ENCODE measurements around the gene FSIP1. TPM values are rescaled to one million over a fixed set of nuclear protein-coding genes. Genes with fewer than 3 reads are reported as not detected.

The FSIP1 gene
- total RNA-seq, 1 donor from 2014 or later = 2.9 TPM

DNA sequence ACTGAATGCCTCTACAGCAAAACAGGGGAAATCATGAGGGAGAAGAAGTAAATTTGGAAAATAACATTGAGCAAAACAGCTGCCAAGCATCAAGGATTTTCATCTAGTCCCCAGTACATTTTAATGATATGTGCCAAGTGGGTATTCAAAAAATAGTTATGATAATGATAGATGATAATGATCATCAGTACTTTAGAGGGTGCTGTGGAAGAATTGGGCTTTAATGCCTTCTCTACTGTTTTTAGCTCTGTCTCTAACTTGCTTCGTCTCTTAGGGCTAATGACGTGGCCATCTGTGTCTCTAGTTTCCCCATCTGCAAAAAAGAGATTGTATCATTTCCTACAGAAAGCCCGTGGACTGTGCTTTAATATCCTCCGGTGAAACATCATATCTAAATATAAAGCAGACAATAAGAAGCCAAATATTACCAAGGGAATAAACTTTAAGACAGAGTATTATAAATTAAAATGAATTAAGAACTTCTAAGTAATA, 10.2 kb upstream of the FSIP1 start:
- Mint-ChIP-seq H3K4me1 (ENCODE audit: unreplicated experiment) (peaks cover 31% of the 10 kb centered on the region), H3K27me3 (no peaks in the 10 kb centered on the region), H3K27ac (no peak overlapping the region), H3K4me3 (no peak overlapping the region), H3K9me3 (no peaks in the 10 kb centered on the region), H3K36me3 (no peaks in the 10 kb centered on the region)
- TF ChIP-seq, protein P1, sequence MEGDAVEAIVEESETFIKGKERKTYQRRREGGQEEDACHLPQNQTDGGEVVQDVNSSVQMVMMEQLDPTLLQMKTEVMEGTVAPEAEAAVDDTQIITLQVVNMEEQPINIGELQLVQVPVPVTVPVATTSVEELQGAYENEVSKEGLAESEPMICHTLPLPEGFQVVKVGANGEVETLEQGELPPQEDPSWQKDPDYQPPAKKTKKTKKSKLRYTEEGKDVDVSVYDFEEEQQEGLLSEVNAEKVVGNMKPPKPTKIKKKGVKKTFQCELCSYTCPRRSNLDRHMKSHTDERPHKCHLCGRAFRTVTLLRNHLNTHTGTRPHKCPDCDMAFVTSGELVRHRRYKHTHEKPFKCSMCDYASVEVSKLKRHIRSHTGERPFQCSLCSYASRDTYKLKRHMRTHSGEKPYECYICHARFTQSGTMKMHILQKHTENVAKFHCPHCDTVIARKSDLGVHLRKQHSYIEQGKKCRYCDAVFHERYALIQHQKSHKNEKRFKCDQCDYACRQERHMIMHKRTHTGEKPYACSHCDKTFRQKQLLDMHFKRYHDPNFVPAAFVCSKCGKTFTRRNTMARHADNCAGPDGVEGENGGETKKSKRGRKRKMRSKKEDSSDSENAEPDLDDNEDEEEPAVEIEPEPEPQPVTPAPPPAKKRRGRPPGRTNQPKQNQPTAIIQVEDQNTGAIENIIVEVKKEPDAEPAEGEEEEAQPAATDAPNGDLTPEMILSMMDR (conservative IDR thresholded peaks at IDR 0.05) = no peak
- no peak for DNase-seq (ENCODE audit: extremely low spot score, unreplicated experiment)

DNA sequence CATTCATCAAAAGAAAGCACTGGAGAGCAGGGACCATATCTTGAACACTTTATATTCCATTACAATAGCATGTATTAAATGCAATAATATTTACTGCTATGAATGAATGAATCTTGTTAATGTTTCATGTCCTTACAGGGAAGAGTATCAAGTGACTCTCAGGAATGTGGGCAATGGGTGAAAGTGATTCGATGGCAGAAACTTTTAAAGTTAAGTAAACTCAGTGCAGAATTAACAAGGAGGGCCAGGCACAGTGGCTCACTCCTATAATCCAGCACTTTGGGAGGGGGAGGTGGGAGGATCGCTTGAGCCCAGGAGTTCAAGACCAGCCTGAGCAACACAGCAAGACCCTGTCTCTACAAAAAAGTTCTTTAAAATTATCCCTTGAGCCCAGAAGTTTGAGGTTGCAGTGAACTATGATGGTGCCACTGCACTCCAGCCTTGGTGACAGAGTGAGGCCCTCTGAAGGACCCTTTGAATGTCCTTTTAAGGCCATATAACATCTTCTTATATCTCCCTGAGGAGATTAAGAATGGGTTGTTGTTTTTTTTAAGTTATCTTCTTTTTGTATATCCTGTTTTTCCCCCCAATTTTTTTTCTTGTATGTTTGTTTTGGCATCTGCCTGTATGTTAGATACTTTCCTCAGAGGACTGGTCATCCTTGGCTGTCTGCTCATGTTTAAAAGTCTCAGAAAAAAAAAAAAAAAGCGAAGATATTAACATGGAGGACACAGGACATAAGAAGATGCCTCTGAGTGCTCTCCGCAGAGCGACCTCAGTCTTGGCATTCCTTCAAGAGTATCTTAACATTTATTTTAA, 9.6 kb upstream of the FSIP1 start:
- Mint-ChIP-seq H3K36me3 (no peaks in the 10 kb centered on the region), H3K9me3 (no peaks in the 10 kb centered on the region), H3K4me3 (no peak overlapping the region), H3K27ac (no peak overlapping the region), H3K27me3 (no peaks in the 10 kb centered on the region), H3K4me1 (ENCODE audit: unreplicated experiment) (peaks cover 35% of the 10 kb centered on the region)
- TF ChIP-seq, protein P1 (conservative IDR thresholded peaks at IDR 0.05) = no peak
- no peak for DNase-seq (ENCODE audit: extremely low spot score, unreplicated experiment)

DNA sequence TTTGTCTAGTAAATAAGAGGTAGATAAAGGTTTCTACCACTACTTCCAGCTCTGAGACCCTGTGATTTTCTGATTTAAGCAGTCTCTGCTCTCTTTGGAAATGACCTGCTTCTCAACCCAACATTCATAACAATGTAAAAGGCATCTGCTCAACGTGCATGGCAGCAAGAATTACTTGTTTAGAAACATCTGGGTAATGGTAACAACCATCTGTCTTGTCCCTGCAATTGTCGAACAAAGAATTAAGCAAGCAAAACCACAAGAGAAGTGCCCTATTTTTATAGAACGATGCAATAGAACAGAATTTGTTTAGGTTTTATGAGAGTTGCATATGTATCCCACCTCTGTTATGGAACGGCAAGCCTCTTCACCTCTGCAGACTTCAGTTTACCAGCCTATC, 7.1 kb upstream of the FSIP1 start:
- DNase-seq (ENCODE audit: extremely low spot score, unreplicated experiment) = no peak
- H3K27me3 Mint-ChIP-seq = no peaks in the 10 kb centered on the region
- H3K4me1 Mint-ChIP-seq (ENCODE audit: unreplicated experiment) = peaks cover 50% of the 10 kb centered on the region
- no peaks in the 10 kb centered on the region for H3K36me3 Mint-ChIP-seq
- no peaks in the 10 kb centered on the region for H3K9me3 Mint-ChIP-seq
- TF ChIP-seq, protein P1 (conservative IDR thresholded peaks at IDR 0.05) = no peak
- H3K4me3 Mint-ChIP-seq = no peak overlapping the region
- no peak overlapping the region for H3K27ac Mint-ChIP-seq

DNA sequence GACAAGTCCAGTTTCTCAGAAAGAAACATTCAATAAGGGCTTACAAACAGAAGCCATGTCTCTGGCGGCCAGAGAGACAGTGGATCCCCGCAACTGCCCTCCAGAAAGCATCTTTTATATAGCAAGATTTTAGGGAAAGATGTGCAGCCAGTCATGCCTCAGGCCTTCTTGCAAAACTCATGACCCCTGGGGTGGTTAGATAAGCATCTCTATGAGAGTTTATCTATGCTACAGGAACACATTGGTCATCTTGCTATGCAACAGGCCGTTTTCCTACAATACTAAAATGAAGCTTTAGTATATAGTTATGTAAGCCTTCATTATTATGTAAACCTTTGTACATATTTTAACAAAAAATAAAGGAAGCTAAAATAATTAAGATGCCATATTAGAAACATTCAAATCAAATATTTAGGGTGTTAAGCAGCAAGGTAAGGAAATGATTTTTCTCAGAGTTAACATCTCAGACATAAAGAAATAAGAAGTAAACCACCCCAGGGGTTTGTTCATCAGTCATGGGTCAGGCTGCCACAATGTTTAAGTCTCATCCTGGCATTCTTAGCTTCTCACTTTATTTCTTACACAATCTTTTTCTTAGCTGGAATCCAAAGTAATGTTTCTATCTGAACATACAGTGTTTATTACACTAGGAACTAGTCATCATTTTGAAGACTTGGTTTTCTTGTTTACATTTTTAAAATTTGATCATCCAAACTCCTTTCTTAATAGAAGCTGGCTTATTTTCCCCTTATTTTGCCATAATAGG, 6.3 kb upstream of the FSIP1 start:
- TF ChIP-seq, protein P1 (conservative IDR thresholded peaks at IDR 0.05) = no peak
- DNase-seq (ENCODE audit: extremely low spot score, unreplicated experiment) = no peak
- no peaks in the 10 kb centered on the region for H3K9me3 Mint-ChIP-seq
- H3K27ac Mint-ChIP-seq = no peak overlapping the region
- no peak overlapping the region for H3K4me3 Mint-ChIP-seq
- no peaks in the 10 kb centered on the region for H3K36me3 Mint-ChIP-seq
- H3K4me1 Mint-ChIP-seq (ENCODE audit: unreplicated experiment) = peaks cover 50% of the 10 kb centered on the region
- H3K27me3 Mint-ChIP-seq = no peaks in the 10 kb centered on the region

DNA sequence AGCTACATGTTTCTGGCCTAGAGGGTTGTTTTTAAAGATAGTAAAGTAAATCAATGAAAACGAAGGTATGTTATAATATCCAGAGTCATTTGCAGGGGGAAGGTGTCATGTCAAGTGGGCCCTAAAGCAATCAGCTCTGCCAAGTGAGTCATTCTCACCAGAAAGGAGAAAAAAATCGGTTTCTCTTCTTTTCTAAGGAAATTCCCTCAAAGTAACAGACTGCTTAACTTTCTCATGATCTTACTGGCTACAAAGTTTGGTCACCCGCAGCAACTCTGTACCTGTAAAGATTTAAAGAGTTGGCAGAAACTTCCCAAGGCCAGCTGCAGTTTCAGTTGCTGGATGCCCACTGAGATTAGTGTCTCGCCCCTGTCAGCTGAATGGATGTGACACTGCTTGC, 5.5 kb upstream of the FSIP1 start:
- no peaks in the 10 kb centered on the region for H3K27me3 Mint-ChIP-seq
- DNase-seq (ENCODE audit: extremely low spot score, unreplicated experiment) = no peak
- TF ChIP-seq, protein P1 (conservative IDR thresholded peaks at IDR 0.05) = no peak
- no peaks in the 10 kb centered on the region for H3K36me3 Mint-ChIP-seq
- H3K27ac Mint-ChIP-seq = no peak overlapping the region
- no peak overlapping the region for H3K4me3 Mint-ChIP-seq
- H3K9me3 Mint-ChIP-seq = no peaks in the 10 kb centered on the region
- H3K4me1 Mint-ChIP-seq (ENCODE audit: unreplicated experiment) = peaks cover 57% of the 10 kb centered on the region
